Astrocyte of the spinal cord (primary cell): ENCODE measurements around the gene GRB14.

Experiments
- DNase-seq: peaks from one replicate; pipeline ENCODE4 v3.0.0; 2011; ENCODE audit warnings: low read depth, low spot score
- H3K4me3 ChIP-seq: 2 replicates; pipeline ENCODE4 v1.5.1; 2011; ENCODE audit warnings: low read depth, mild to moderate bottlenecking, low read length, moderate library complexity
- CTCF ChIP-seq: IDR thresholded peaks from 2 replicates; pipeline ENCODE4 v1.5.1; 2012; ENCODE audit warnings: low read depth, mild to moderate bottlenecking, low read length, inconsistent platforms
- in situ Hi-C: cut with HindIII; loops from 2 replicates; pipeline ENCODE4 v1.10.0; 2017; ENCODE audit warnings: low sequenced_read_pairs

The GRB14 gene

GRCh38 chr2:164620873-164621763 is at the start of gene GRB14:
GRB14 (minus strand) TSS chr2:164621482; CDS start chr2:164621309, 173 bp downstream.
- peak within 1 kb of the TSS; percentile 48 for H3K4me3 ChIP-seq
- DNase-seq, result peak; percentile 10

DNA sequence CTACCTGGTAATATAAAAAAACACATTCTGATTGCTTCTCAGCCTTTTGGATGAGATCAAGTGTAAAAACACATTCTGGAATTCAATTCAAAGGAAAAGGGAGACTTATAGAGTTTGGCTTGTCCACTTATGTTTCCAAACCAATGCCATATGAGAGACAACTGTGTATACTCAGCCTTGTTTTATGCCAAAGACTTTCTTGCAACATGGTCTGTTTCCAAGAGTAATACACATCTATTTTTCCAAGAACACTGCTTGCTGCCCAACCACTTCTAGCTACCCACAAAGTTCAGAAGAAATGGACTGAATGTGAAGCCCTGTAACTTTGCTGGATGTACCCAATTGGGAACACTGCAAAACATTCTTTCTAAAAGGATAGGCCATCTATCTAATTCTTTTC is 48.0 kb upstream of the GRB14 start:
- no peak for TF ChIP-seq CTCF
- in situ Hi-C loops, result no loop called here
- no peak overlapping the region for H3K4me3 ChIP-seq
- DNase-seq, result no peak

More at GRCh38 chr2:164620873-164621763, at the start of gene GRB14:
- no peak for TF ChIP-seq CTCF
- in situ Hi-C loops, result no loop called here

GRCh38 chr2:164667566-164667965 is 46.3 kb upstream of the GRB14 start:
- no peak for TF ChIP-seq CTCF
- in situ Hi-C loops, result no loop called here
- no peak overlapping the region for H3K4me3 ChIP-seq
- peak; percentile 7 for DNase-seq

DNA sequence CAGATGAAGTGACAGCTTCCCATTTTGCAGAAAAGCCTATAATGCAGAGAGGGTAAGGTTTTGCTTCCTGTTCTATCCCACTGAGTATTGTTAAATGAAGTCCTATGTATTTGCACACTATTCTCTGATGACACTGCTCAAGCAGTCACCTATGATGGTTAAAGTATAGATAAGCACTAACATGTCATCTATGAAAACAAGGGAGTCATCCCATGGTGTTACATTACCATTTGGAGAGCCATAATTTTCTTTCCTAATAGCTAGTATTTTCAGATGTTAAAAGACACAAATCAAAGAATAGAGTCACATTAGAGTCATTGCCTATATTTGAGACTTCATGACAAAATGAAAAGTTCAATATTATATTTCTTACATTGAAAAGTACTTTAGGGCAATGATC is 42.8 kb upstream of the GRB14 start:
- TF ChIP-seq CTCF, result no peak
- in situ Hi-C loops, result no loop called here
- DNase-seq, result no peak
- no peak overlapping the region for H3K4me3 ChIP-seq

DNA sequence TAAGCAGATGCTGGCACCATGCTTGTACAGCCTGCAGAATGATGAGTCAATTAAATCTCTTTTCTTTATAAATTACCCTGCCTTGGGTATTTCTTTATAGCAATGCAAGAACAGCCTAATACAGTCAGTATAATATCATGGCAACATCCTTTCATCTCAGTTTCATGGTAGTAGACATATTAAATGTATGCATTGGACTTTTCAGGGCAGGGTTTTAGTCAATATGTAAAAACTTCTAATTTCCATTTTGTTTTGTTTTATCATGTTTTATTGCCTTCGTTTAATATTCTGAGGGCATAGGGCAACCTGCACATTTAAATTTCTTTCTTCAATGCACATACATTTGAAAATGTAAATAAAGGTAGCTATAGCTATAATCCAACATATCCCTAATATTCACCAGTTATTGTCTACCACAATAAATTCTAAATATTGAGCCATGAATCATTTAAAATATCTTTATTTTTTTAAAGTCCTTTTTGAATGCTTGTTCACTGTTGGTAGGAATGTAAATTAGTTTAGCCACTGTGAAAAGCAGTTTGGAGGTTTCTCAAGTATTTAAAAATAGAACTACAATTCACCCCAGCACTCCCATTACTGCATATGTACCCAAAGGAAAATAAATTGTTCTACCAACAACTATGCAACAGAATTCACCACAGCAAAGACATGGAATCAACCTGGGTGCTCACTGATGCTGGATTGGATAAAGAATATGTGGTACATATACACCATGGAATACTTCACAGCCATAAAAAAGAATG is 41.8 kb upstream of the GRB14 start:
- TF ChIP-seq CTCF, result no peak
- no peak overlapping the region for H3K4me3 ChIP-seq
- in situ Hi-C loops, result no loop called here
- DNase-seq, result no peak

DNA sequence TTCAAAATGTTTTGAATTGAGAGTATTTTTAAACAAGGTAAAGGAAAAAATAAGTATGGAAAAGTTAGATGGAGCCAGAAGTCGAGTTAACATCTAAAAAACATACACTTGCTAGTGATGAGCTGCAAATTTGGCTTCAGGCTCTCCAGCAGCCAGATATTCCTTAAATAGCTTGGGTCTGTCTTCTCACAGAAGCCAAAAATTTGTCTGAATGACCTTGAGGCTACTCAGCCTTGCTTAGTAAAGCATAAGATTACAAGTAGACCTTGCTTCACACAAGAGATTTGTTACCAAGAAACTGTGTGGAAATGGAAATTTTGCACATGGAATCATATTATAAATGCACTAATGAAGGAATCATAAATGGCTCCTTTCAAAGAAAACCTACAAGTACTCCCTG is 40.8 kb upstream of the GRB14 start:
- in situ Hi-C loops, result no loop called here
- no peak for DNase-seq
- TF ChIP-seq CTCF, result no peak
- H3K4me3 ChIP-seq, result no peak overlapping the region
